ENCODE results near the gene IFT52. TPM values are rescaled to one million over a fixed set of nuclear protein-coding genes. Genes with fewer than 3 reads are reported as not detected.

The IFT52 gene
- total and polyA plus RNA-seq, 2 of the 8 experiments (the other 6 are each of a cell fraction or from before 2014, with no cell fraction given) = 35.6 to 40.4 TPM

GRCh38 chr20:43690943-43691598 is 100.3 kb downstream of the IFT52 start (continued):
- no peak for TF ChIP-seq SUZ12 (IDR thresholded peaks at IDR 0.05; ENCODE audit: low read length)
- TF ChIP-seq TCF12 (IDR thresholded peaks at IDR 0.05; ENCODE audit: low read depth, low read length) = no peak

Data from H1 (cell line).